Muscle of back (tissue), 11 donors: ENCODE results near the gene PROSER3. TPM values are rescaled to one million over a fixed set of nuclear protein-coding genes. Genes with fewer than 3 reads are reported as not detected.

ENCODE experiments used
- DNase-seq, 3 donors: peaks; one replicate each; pipeline versions ENCODE4 v3.0.0 to v3.0.0-alpha.2; 2013
- polyA plus RNA-seq, 10 donors: library from polyadenylated mRNA; unstranded; fragments of 120-200 nt; gene quantifications; one replicate each; pipeline ENCODE4 v1.2.1, GENCODE V29; 2013; ENCODE audit not compliant: insufficient read length in 10 of 10

Gene PROSER3
- polyA plus RNA-seq, 10 donors, result 9.5 to 15.2 (median 11.6) TPM

DNA sequence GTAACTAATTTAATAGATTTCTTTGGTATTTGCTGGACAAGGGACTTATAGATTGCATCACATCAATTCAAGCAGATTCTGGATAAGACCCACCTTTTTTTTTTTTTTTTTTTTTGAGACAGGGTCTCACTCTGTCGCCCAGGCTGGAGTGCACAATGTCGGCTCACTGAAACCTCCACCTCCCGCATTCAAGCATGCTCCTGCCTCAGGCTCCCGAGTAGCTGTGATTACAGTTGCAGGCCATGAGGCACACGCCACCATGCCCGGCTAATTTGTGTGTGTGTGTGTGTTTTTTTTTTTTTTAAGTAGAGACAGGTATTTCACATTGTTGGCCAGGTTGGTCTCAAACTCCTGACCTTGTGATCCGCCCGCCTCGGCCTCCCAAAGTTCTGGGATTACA is 58.9 kb downstream of the PROSER3 start:
- no peak for DNase-seq

DNA sequence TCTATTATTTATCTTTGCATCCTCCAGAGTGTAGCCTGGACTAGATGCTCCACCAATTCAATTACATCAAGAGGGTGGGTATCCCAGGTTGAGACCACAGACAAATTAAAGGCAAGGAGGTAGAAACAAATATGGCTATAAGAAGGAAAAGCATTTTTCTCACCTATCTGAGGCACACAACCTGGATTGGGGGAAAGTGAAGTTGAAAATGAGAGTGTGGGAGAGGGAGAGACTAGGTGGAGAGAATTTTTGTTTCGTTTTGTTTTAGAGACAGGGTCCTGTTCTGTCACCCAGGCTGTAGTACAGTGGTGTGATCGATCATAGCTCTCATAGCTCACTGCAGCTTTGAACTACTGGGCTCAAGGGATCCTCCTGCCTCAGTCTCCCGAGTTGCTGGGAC is 60.5 kb downstream of the PROSER3 start:
- DNase-seq, result no peak

Other genes with a start within 250 kb of the PROSER3 start
- gene DMKN, start 244.5 kb upstream of the PROSER3 start, polyA plus RNA-seq, result 10 to 100 TPM in 2 of 10 donors, 1 to 10 TPM in 5, under 1 TPM in 3; 0.46 to 53.6 (median 1.5) TPM
- gene SBSN, start 229.9 kb upstream of the PROSER3 start, polyA plus RNA-seq, result 10 to 100 TPM in 1 of 10 donors, 1 to 10 TPM in 1, under 1 TPM in 2, not detected in 6; 0.15 to 19.3 (median 0.72) TPM
- gene GAPDHS, start 224.7 kb upstream of the PROSER3 start, polyA plus RNA-seq, result not detected
- gene TMEM147, start 212.6 kb upstream of the PROSER3 start, polyA plus RNA-seq, result 10 to 100 TPM; 40.3 to 49.6 (median 45.1) TPM
- gene ATP4A, start 194.5 kb upstream of the PROSER3 start, polyA plus RNA-seq, result under 1 TPM in 1 of 10 donors, not detected in 9; 0.04 TPM
- gene PMIS2, start 172.0 kb upstream of the PROSER3 start, polyA plus RNA-seq, result not detected
- 10 to 100 TPM in 9 of 10 donors, 1 to 10 TPM in 1; 10.0 to 14.5 (median 12.3) TPM for gene HAUS5, start 145.4 kb upstream of the PROSER3 start, polyA plus RNA-seq
- gene RBM42, start 129.1 kb upstream of the PROSER3 start, polyA plus RNA-seq, result 10 to 100 TPM; 30.4 to 55.8 (median 38.3) TPM
- 1 to 10 TPM; 1.6 to 4.1 (median 2.5) TPM for gene ETV2, start 116.4 kb upstream of the PROSER3 start, polyA plus RNA-seq
- gene COX6B1, start 109.9 kb upstream of the PROSER3 start, polyA plus RNA-seq, result 100 to 1,000 TPM; 243 to 330 (median 261) TPM
- 1 to 10 TPM in 2 of 10 donors, not detected in 8; 6.1 to 6.5 TPM for gene UPK1A, start 91.7 kb upstream of the PROSER3 start, polyA plus RNA-seq
- gene ZBTB32, start 53.6 kb upstream of the PROSER3 start, polyA plus RNA-seq, result under 1 TPM in 5 of 10 donors, not detected in 5; 0.08 to 0.59 (median 0.25) TPM
- gene KMT2B, start 40.2 kb upstream of the PROSER3 start, polyA plus RNA-seq, result 10 to 100 TPM; 17.6 to 26.1 (median 23.0) TPM
- 1 to 10 TPM; 2.2 to 4.1 (median 3.3) TPM for gene IGFLR1, start 15.7 kb upstream of the PROSER3 start, polyA plus RNA-seq
- gene U2AF1L4, start 12.8 kb upstream of the PROSER3 start, polyA plus RNA-seq, result 10 to 100 TPM; 10.4 to 15.6 (median 12.7) TPM
- gene PSENEN, start 12.5 kb upstream of the PROSER3 start, polyA plus RNA-seq, result 10 to 100 TPM; 32.5 to 41.0 (median 37.1) TPM
- 10 to 100 TPM in 4 of 10 donors, 1 to 10 TPM in 6; 7.9 to 13.1 (median 9.6) TPM for gene LIN37, start 9.6 kb upstream of the PROSER3 start, polyA plus RNA-seq
- gene HSPB6, start 1.1 kb upstream of the PROSER3 start, polyA plus RNA-seq, result 100 to 1,000 TPM; 193 to 769 (median 611) TPM
- gene ARHGAP33, start 17.4 kb downstream of the PROSER3 start, polyA plus RNA-seq, result 10 to 100 TPM in 7 of 10 donors, 1 to 10 TPM in 3; 7.1 to 24.1 (median 14.5) TPM
- not detected for gene PRODH2, start 54.7 kb downstream of the PROSER3 start, polyA plus RNA-seq
- gene NPHS1, start 94.3 kb downstream of the PROSER3 start, polyA plus RNA-seq, result under 1 TPM in 8 of 10 donors, not detected in 2; 0.09 to 0.52 (median 0.15) TPM
- 1 to 10 TPM in 1 of 10 donors, under 1 TPM in 9; 0.18 to 1.1 (median 0.33) TPM for gene KIRREL2, start 98.7 kb downstream of the PROSER3 start, polyA plus RNA-seq
- gene APLP1, start 110.4 kb downstream of the PROSER3 start, polyA plus RNA-seq, result 10 to 100 TPM in 1 of 10 donors, 1 to 10 TPM in 9; 3.8 to 12.7 (median 5.9) TPM
- 1 to 10 TPM; 1.1 to 3.1 (median 1.7) TPM for gene NFKBID, start 142.4 kb downstream of the PROSER3 start, polyA plus RNA-seq
- gene HCST, start 144.4 kb downstream of the PROSER3 start, polyA plus RNA-seq, result 10 to 100 TPM in 1 of 10 donors, 1 to 10 TPM in 9; 3.7 to 11.6 (median 5.3) TPM
- 10 to 100 TPM; 11.6 to 22.8 (median 16.9) TPM for gene TYROBP, start 150.1 kb downstream of the PROSER3 start, polyA plus RNA-seq
- gene LRFN3, start 178.2 kb downstream of the PROSER3 start, polyA plus RNA-seq, result 10 to 100 TPM in 1 of 10 donors, 1 to 10 TPM in 9; 4.4 to 13.1 (median 7.6) TPM
- gene SDHAF1, start 237.0 kb downstream of the PROSER3 start, polyA plus RNA-seq, result 10 to 100 TPM in 9 of 10 donors, 1 to 10 TPM in 1; 9.4 to 13.8 (median 11.4) TPM